GM19468 (cell line): ENCODE results near the gene DNAJC7.
"Not testable (repeated sequence)": the region's sequence is repeated elsewhere in the genome, so short reads cannot be mapped to it uniquely, and the experiment has no call there.

Experiments
- ATAC-seq: cut with Tn5 transposase; IDR thresholded peaks from one replicate; pipeline ENCODE4 v1.9.1; 2021; ENCODE audit warnings: mild to moderate bottlenecking, moderate library complexity, moderate number of reproducible peaks; ENCODE audit not compliant: unreplicated experiment; ENCODE audit errors: extremely low read depth

Gene DNAJC7

DNA sequence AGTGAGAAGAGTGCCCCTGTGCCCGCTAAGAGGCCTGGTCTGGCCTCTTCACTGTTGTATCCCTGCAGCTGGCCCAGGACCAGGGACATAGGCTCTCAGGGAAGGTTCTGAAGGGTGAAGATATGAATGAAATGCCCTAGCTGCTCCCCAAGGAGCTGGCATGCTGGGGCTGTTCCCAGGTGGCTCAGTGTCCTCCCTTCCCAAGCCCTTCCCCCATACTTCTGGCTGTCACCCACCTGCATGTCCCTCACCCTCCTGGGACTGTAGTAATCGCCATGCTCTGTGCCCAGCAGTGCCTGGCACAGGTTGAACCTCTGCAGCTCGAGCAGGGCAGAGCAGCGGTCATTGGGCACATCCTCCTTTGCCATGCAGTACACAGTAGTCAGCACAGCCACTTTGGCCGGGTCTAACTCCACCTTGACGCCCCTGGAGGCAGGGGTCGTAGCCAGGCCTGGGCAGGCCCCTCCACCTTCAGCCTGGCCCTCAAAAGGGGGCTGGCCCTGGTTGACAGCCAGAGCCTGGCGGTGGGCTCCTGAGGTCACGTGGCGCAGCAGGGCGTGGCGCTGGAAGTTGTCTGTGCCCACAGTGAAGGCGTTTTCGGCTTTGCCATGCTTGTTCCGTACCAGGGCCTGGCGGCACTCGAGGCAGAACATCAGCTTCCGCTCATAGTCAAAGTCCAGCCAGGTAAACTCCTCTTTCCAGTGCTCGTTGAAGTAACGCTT, 25.5 kb upstream of the DNAJC7 start:
- ATAC-seq = no peak

DNA sequence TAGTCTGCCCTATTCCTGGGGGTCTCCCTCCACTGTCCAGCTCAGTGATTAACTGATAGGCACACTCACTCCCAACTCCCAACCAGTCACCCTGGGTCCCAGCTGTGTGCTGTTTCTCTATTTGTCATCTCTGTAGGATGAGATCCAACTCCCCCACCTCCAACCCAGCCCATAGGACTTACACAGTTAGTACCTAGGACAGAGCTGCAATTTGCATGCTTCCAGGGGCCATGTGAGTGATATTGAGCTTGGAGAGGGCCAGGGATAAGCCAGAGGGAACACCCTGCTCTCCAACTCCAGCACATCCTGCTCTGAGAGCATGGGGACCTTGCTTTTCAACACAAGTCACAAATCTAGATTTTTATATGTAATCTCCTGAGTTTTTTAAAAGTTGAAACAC, 24.4 kb upstream of the DNAJC7 start:
- ATAC-seq = no peak

DNA sequence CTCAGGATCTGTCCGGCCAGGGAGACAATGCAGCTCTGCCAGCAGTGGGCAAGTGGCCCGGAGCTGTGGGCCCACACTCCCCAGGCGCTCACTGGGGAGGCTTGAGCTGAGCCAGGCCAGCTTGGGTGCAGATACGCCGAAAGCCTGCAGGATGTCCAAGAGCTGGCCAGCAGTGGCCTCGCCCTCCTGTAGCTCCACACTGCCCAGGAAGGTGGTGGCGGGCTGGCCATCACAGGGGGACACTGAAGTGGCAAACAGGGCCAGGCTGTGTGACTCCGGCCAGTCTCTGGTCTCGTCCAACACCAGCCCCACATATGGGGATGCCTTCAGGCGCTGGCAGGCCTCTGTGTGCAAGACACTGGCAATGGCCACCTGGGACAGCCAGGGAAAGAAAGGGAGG, 23.6 kb upstream of the DNAJC7 start:
- ATAC-seq = no peak

DNA sequence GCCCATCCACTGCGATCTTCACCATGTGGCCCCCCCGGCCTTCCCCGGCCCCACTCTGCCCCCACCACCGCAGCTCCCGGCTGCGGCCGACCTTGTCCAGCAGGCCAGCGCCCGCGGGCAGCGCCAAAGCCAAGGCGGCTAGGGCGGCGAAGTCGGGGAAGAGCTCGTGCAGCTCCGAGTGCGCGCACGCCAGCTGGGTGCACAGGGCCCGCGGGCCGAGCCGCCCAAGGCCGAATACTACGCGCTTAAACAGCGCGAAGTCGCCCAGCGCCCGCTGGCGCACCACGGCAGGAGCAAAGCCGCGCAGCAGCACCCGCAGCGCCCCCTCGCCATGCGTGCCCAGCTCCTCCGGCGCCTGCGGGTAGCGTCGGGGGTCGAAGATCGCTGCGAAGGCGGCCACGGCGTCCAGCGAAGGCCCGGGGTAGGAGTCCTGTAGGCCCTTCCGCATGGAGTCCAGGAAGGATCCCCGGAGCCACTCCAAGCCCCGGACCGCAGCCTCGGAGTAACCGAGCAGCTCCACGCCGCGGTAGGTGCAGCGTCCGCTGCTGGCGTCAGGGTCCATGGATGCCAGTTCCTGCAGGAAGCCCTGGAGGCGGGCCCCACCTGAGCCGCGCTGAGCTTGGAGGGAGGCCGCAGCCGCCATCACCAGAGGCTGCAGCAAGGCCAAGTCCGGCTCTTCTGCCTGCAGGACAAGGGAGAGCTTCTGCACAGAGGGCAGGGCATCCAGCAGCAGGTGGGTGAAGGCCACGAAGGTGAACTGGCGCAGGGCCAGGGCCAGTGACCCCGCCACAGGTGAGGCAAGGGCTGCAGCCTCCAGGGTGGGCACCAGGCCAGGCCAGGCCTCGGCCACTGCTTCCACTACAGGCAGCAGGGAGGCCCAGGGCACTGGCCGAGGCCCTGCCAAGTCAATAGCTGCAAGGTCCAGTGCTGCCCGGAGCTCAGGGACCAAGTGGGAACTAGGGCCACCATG, 22.8 kb upstream of the DNAJC7 start:
- ATAC-seq = no peak

DNA sequence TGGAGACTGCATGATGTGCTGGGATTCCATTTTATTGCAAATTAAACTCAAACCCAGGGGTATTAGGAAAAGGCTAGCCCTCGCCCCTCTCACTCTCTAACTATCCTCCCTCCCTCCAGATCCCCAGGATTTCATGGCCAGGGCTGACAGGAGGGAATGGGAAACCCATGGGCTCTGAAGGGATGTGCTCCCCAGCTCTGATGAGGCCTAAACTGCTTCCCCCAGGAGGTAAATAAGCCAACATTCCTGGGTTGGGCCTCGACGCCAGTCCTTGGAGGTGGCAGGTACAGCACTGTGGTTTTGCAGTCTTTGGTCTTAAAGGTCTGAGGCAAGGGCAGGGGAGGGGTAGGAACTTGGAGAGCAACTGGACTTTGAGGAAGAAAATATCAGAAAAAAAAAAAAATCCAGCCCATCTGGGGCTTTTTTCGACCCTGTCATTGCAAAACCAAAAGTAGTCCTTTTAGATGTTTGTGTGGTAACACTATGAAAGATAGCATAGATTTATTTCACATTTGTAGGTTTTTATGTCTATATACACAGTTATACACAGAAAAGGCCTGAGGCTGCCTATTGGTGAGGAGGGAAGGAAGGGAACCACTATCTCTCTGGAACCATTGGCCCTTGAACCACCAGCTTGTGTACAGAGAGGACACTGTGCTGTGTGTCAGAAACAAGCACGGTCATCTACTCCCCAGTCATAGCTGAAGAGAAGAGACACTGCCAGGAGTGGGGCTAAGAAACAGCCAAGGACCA, 21.2 kb upstream of the DNAJC7 start:
- ATAC-seq = no peak

DNA sequence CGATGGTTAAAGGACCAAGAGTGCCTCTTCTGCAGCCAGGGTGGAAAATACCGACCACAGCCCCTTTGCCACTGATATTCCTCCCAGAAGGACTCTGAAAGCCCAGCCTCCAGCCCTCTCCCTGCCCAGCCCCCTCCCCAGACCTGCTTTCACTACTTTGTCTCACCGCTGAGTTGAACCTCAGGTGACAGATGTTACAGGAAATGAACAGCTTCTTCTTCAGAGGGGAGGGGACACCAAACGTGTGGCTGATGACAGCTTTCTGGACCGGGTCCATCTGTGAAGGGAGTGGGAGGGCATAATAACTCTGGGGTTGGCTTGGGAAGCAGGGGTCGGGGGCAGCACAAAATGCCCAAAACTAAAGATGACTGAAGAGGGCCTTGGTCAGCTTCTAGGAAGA, 16.8 kb upstream of the DNAJC7 start:
- no peak for ATAC-seq

DNA sequence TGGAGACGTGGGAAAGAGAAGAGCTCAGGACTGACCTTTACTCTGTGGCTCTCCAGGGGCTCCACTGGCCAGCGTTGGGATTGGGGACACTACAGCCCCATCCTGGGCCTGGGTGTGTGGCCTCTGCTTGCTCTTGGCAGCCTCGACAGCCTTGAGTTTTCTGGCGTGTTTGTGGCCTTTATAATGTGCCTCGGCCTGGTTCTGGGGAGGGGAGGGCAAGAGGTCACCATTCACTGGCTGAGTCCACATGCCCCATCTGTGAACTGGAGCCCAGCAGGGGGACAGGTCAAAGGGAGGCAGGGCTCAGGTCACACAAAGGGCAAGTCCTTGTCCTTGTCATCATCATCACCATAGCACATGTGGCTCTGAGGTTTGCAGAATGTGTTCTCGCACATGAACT, 14.3 kb upstream of the DNAJC7 start:
- ATAC-seq = no peak

DNA sequence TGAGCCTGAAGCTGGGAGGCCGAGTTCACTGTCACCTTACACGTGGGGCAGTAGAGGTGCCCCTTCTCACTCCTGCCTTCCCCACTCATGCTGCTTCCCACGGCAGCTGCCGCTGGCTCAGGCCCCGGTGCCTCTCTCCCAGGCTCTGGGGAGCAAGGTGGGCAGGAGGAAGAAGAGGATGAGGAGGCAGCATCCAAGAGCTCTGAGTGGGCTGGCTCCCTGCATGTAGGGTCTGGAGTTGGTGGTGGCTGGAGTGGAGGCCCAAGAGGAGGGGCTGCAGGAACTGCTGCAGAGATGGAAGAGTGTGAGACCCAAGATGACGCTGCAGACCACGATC, 11.5 kb upstream of the DNAJC7 start:
- ATAC-seq = no peak

DNA sequence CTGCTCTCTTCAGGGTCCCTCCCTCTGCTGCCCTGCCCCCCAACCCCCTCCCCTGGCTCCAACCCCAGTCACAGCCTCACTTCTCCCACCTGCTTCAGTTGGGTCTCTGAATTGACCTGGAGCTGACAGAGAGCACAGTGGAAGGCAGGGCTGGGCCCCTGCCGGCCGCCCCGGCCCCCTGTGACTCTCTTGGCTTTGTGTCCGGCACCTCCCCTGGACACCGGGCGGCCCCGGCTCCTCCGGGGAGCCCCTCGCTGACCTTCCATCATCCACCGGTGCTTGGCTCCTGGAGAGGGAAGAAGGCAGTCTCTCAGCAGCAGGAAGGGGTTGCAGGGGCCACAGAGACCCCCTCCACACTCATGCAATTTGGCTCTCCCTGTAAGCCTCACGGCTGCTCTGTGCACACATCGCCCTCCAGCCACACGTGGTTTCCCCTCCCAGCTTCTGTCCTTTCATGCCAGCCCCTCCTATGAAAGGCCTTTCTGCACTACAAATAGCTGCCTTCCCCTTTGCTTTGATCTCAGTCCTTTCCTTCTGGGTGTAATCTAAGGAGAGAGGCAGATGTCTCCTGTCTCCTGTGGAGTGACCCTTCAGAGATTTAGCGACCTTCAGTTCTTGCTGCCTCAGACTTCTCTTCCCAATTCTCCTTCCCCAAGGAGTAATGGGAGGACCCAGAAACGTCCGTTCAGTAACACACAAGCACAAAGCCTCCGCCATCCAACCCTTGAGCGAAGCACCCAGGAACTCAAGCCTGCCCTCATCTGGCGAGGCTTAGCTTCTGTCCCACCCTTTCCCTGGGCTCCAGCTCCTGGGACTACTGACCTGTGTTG, 10.9 kb upstream of the DNAJC7 start:
- ATAC-seq = no peak

DNA sequence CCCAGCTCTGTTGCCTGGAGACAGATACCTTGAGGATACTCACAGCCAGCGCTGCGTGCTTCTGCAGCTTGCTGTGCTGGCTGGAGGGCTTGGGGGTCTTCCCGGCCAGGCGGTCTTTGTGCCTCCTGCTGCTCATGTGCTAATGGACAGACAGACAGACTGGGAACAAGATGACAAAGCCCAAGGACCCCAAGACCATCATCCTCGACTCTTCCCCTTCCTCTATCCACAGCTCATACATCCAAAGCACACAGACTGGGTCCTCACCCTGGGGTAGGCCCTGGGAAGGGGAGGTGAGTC, 10.3 kb upstream of the DNAJC7 start:
- no peak for ATAC-seq

DNA sequence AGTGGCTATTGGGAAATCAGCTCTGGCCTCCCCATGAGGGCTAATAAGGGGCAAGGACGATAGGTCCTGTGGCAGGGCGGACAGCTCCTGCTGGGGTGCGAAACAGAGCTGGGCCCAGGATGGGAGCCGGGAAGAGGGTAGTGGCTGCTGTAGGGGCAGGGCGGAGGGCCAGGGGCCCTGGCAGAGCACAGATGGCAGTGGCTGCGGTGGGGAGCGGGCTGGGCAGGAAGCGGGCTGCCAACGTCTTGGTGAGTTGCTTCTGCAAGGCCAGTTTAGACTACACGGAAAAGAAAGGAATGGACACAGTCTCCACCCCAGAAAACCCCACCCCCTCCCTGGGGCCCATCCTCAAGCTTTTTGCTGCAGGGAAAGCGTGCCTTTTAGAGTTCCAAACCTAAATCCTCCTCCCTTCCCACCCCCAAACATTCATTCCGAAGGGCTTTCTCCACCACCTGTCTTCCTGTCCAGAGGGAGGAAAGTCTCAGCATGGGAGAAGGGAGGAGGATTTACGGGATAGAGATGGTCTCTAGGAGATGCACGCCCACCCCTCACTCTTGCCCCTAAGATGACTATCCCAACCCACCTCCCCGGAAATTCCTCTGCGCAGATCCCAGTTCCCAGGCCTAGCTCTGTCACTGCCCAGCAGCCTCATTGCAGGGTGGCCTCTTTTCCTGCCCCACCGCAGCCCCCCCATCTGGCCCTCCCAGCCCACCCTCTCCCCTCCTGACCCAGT, 9.8 kb upstream of the DNAJC7 start:
- ATAC-seq = no peak

DNA sequence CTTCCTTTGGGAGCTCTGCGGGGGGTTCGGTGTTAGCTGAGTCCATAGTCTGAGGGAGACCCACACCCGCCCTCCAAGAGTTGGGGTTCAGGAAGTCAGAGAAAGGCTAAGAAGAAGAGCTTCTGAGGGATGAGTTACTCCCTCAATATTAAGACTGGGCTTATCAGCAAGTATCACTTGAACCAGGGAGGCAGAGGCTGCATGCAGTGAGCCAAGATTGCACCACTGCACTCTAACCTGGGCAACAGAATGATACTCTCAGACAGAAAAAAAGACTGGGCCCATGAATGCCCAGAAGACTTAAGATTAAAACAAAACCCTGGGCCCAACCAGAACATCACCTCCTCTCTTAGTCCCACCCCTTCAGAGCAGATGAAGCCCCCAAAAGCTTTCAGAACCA, 8.7 kb upstream of the DNAJC7 start:
- ATAC-seq = no peak

DNA sequence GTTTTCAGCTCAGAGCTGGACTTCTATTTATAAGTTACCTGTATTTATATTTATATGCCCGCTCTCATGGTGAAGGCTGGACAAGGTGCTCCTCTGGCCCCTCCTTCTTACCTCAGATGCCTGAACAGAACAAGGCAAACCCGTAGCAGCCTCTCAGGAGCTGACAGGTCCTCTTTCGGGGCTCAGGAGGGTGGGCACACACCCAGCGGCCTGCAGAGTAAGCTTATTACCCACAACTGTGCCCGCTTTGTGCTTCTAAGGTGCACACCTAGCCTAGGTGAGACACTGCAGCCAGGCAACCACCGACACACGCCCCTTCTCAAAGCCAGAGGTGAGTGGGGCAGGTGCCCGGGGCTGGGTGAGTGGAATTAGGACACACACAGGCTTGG, 7.9 kb upstream of the DNAJC7 start:
- no peak for ATAC-seq

DNA sequence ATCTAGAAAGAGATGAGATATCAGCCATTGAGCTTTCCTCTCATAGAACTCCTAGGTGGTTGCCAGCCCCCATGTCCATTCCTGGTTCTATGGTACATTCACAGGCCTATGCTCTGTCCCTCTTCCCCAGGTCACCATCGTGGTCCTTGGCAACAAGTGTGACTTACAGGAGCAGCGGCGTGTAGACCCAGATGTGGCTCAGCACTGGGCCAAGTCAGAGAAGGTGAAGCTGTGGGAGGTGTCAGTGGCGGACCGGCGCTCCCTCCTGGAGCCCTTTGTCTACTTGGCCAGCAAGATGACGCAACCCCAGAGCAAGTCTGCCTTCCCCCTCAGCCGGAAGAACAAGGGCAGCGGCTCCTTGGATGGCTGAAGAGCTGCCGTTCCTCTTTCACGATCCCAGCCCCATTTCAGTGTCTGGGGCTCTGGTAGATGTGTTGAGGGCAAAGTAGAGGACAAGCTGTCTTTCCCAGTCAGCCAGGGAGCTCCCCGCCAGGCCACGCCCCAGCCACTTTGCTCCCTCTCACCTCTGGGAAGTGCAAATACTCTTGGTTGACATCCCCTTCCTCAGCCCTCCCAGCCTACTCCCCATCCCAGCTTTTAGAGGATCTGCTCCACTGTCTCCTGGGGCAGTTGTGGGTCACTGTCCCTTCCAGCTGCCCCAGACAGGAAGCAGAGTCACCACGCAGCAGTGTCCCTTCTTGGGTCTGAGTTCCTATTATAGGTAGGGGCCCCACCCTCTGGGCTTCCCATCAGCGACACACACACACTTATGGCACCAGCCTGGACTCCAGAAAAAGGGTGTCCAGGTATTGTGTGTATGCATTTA, 6.5 kb upstream of the DNAJC7 start:
- no peak for ATAC-seq

DNA sequence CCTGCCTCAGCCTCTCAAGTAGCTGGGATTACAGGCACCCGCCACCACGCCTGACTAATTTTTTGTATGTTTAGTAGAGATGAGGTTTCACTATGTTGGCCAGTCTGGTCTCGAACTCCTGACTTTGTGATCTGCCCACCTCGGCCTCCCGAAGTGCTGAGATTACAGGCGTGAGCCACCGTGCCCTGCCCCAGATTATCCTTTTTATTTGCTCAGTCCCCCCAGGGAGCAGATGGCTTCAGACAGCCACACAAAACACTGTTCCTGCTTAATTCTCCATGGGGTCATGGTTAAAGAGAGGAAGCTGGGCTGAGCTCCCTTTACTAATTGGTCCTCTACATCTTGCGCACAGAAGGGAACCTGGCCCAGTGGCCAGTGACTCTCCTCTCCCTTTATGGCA, 3.6 kb upstream of the DNAJC7 start:
- ATAC-seq = not testable (repeated sequence)

DNA sequence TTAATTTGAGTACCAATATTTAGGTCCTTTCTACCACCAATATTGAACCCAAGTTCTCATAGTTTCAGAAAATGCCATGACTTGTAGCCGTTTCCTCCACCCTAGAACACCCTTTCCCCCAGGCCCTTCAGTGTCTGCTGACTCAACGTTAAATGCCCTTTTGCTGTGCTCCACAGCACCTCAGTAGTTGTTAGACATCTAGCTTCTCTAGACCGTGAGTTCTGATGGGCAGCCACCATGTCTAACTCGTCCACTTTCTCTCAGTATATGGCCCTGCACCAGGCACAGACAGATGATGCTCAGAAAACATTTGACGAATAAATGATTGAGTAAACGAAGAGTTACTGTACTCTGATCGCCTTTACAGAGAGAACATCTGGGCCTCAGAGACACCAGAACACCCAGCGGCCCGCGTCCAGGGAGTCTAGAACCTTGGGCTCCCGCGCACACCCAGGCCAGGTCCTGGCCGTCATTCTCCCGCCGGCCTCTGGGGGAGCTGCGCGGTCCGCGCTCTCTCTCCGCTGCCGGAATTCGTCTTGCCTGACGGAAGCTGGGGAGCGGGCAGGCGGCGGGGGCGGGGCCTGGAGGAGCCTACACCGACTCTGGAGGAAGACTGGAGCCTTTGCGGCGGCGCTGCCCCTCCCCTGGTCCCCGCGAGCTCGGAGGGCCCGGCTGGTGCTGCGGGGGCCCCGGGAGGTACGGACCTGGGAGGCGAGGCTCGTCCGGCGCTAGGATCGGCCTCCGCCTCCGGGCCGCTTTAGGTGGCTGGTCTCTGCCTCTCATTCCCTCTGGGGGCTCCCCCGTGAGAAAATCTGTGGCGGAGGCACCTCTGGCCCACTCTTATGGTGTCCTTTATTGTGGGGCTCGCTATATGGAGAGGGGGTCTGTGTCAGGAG, 2.5 kb upstream of the DNAJC7 start, which contains the start of gene NKIRAS2:
TSS of gene NKIRAS2 (plus strand) at position 582 of the 896 bp plus-strand sequence. CDS start 1,488 bp downstream, outside the sequence.
- ATAC-seq = no peak

DNA sequence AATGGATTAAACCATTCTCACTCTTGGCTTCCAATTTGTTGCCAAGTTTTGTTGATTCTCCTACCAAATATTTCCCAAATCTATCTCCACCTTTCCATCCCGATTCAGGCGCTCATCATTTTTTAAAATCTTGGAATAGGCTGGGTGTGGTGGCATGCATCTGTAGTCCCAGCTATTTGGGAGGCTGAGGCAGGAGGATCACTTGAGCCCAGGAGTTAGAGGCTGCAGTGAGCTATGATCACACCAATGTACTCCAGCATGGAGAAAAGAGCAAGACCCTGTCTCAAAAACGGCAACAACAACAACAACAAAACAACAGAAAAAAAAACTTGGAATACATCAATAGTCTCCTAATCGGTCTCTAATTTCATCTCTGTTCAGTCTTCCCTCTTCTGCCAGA, 1.7 kb upstream of the DNAJC7 start:
- no peak for ATAC-seq

DNA sequence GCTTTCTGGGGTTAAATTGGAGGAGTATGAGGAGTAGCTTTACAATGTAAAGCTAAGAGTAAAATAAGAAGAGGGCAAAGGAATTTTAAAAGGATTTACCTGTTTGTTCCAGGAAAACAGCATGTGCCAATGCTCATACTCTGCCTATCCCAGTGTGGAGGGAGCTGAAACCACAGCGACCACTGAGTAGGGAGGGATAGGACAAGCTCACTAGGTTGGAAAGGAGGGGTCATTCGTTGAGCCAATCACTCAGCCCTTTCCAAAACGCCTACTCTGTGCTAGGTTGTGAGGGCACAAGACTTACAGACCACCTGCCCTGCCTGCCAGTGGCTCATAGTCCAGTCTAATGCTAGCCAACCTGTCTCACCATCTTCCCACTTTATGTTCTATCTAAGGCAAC, 1.1 kb upstream of the DNAJC7 start:
- no peak for ATAC-seq
